Inferior parietal cortex (tissue), 1 donor: ENCODE measurements around the gene CCDC177.

Experiments used
- DNase-seq: peaks from one replicate; pipeline ENCODE4 v3.0.0-alpha.2; 2016; ENCODE audit errors: extremely low spot score

Gene CCDC177

DNA sequence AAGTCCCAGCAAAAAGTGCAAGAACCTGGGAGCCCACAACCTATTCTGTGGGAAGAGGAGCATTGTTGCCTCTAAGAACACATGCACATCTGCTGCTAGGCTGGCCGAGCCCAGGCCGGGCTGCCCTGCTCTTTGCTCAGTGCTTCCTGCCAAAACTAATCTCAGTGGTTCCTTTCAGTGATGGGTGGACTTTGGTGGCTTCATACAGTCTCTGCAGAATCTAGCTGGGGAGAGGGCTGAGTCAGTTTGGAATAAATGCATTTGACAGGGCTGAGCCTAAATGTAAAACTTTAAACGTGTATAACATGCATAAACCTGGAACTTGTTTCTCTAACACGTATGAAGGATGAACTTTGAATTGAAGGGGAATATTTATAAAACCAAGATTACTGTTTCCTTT is 44.6 kb downstream of the CCDC177 start:
- no peak for DNase-seq

DNA sequence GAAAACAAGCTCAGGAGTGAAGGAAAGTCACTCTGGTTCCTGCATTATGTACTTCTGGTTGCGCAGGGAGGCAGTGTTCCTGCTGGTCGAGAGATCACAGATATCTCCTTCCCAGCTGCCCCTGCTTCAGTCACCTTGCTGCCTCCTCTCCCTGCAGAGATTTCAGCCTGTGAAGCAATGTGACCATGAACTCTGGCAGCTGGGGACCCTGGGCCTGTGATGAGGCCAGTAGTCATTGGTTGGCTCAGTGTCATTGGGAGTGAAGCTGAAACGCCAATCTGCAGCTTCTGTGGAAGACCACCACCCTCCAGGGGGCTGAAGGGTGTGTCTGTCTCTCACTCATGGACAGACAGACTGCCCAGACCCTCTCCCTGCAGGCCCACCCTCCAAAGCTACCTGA is 45.1 kb downstream of the CCDC177 start:
- no peak for DNase-seq

DNA sequence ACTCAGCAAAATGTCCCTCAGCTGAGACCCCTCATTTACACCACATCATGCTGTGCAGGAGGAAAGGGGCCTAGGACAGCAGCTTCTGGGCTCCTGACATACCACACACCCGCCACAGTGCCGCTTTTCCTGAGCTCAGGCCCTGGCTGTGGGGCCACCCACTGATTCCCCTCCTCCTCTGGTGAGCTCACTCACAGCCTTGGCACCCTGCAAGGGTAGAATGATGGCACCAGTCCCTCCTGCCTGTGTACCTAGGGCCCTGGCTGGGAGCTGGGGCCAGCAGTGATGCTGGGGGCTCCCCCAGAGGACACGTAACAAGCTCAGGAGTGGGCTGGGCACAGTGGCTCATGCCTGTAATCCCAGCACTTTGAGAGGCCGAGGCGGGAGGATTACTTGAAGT is 45.7 kb downstream of the CCDC177 start:
- no peak for DNase-seq

DNA sequence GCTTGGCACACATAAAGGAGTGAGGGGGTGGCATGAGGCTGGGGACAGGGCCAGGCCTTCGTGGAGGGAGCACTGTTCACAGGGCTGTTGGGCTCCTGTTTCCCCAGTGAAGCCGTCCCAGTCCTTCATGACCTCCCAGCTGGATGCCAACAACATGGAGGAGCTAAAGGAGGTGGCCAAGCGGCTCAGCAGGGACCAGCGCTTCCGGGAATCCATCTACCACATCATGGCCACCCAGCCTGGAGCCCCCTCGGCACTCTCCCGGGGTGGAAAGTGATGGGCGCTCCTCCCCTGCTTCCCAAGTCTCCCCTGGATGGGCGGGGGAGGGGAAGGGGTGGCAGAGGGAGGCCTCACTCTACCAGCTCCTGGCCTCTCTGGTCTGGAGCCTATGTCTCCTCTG is 46.5 kb downstream of the CCDC177 start:
- DNase-seq = no peak

DNA sequence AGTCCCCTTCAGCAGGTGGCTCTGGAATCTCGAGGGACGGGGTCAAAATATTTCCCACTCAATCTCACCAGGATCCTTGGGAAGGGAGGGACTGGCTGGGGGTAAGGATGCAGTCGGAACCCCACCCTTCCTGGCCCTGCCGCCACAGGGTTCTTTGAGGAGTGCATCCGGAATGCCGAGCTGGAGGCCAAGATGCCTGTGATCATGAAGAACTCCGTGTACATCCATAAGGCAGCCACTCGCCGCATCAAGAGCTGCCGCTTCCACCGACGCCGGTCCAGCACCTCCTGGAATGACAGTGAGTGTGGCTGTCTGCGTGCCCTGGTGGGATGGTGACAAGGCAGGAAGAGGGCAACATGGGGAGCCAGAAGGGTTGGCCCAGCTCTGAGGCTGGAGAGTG is 47.0 kb downstream of the CCDC177 start:
- DNase-seq = no peak

DNA sequence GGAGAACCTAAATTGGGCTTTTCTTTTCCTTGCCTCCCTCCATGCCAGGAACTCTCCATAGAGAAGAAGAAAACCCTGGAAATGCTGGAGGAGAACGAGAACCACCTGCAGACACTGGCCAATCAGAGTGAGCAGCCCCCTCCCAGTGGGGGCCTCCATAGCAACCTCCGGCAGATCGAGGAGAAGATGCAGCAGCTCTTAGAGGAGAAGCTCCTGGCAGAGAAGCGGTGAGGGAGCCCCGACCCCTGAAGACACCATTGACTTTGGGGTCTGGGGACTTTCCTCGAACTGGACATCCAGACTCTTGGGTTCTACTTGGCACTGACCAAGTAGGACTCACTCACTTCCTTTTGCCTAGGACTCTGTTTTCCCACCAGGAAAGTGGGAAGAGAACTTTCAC is 48.8 kb downstream of the CCDC177 start:
- DNase-seq = no peak

DNA sequence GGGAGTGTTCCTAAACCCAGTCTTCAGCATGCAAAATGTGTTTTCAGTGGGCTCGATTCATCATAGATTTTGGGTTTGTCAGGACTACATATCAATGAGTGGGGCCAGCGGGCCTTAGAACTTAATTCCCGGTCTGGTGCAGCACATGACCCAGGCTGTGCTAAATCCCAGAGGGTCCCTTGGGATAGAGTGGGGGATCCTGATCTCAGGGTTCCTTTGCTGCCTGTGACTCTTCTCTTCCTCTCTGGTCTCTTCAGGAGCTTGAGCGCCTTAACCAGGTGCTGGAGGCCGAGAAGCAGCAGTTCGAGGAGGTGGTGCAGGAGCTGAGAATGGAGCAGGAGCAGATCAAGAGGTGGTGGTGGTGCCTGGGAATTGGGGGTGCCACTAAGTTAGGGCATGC is 52.6 kb downstream of the CCDC177 start:
- DNase-seq = no peak
